ENCODE data around the gene ST6GALNAC5.

Gene ST6GALNAC5

DNA sequence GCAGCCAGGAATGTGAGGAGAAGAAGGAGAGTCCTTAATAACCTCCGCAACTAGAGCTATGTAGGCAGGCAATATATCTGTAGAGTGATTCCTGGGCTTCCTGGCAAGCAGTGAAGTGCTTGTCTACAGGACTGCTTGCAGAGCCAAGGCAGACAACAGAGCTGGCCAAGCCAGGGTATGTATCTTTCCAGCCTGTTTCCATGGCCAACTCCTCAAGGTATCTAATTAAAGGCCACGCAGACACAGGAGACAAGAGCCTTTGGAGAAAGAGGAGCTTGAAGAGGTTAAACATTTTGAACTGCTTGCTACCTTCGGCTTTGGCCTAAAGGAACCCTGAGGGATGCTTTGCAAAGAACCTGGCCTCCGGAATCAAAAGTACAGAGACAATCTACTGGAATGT is 214.6 kb downstream of the ST6GALNAC5 start:
- TF ChIP-seq GATA1 (IDR thresholded peaks at IDR 0.05; ENCODE audit: low read depth, low read length) = no peak
- TF ChIP-seq POLR2A (IDR thresholded peaks at IDR 0.05; ENCODE audit: low read length) = no peak
- no peak for DNase-seq

DNA sequence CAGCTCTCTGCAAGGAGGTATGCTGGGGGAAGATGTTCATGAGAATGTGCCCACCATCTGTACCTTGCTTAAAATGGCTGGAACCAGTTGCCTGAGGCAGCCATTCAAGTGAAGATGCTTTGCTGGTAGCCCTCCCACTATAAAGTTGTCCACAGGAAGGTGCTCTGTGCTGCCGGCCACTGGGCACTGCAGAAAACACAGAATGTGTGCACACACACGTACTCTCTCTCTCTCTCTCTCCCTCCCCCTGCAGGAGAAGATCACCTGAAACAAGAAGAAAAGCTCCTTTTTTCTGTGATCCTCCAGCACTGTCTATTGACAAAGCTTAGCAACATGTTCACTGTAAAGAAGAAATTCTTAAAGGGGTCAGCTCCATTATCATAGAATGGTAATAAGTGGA is 217.2 kb downstream of the ST6GALNAC5 start:
- DNase-seq = no peak
- TF ChIP-seq POLR2A (IDR thresholded peaks at IDR 0.05; ENCODE audit: low read length) (no peak), GATA1 (IDR thresholded peaks at IDR 0.05; ENCODE audit: low read depth, low read length) (no peak)

DNA sequence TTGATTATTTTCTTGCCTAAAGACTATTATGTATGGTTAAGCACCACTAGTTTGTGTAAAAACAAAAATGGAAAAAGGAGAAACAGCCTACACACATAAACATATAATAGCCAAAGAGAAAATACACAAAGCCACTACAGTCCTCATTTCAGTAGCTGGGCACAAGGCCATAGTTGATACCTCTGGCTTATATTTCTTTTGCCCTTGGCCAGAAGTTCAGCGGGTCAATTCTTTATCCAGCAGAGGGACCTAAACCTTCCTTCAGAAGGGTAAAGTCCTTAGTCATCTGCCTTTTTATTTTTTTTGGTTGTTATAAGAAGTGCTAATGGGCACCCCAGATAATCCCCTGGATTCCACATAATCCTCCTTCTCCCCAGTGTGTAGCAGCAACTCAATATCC is 217.8 kb downstream of the ST6GALNAC5 start:
- TF ChIP-seq POLR2A (IDR thresholded peaks at IDR 0.05; ENCODE audit: low read length) = no peak
- TF ChIP-seq GATA1 (IDR thresholded peaks at IDR 0.05; ENCODE audit: low read depth, low read length) = no peak
- DNase-seq = no peak

DNA sequence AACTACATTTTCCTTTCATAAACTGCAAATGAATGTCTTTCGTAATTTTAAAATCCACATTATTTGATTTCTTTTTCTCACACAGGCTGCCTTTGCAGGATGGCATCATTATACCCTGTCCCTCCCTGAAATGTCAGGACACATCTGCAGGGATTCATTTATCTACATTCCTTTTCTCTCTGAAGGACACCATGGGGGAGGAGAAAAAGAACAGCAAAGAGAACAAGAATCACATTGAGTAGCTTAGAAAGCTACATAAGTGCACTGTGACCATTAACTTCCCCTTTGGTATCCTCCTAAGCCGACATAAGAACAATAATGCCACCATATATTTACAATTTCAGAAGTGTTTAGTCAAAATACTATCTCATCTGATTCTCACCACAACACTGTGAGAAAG is 222.5 kb downstream of the ST6GALNAC5 start:
- no peak for TF ChIP-seq GATA1 (IDR thresholded peaks at IDR 0.05; ENCODE audit: low read depth, low read length)
- no peak for TF ChIP-seq POLR2A (IDR thresholded peaks at IDR 0.05; ENCODE audit: low read length)
- DNase-seq = no peak

DNA sequence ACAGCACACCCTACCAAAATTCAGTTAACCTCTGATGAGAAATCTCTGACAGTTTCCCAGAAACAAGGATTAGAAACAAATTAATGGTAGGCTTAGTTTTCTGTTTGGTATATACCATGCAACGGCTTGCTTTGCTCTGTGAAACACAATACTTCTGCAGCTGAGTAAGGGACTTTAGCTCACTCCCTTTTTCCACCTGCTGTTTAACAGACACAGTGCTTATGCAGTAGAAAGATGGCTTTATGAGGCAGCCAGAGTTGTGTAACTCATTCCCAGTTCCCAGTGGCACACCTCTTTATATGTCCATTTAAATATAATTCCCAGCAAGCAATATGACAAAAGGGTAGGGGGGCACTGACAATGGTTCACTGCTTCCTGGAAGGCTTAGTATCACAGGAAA is 228.0 kb downstream of the ST6GALNAC5 start:
- DNase-seq = no peak
- no peak for TF ChIP-seq POLR2A (IDR thresholded peaks at IDR 0.05; ENCODE audit: low read length)

DNA sequence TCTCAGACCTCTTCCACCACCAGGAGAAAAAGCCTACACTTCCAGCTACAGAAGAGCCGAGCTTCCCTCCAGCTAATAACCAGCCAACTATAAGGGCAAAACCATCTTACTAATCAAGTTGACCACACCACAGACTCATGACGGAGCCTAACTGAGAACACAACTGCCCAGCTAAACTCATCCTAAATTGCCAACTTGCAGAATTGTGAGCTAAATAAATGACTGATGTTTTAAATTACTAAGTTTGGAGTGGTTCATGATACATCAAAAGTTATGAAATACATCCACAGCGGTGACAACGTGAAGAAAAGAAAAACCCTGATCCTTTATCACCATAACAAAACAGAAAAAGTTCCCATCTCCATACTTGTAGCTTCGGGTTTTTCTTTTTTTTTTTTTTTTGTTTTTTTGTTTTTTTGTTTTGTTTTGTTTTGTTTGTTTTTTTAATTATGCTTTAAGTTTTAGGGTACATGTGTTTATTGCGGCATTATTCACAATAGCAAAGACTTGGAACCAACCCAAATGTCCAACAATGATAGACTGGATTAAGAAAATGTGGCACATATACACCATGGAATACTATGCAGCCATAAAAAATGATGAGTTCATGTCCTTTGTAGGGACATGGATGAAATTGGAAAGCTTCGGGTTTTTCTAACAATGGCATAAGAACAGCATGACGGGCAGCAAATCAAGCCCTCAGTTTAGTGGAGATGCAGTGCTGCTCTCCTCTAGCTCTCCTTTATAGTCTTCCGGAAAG is 229.4 kb downstream of the ST6GALNAC5 start:
- TF ChIP-seq POLR2A (IDR thresholded peaks at IDR 0.05; ENCODE audit: low read length) (no peak), GATA1 (IDR thresholded peaks at IDR 0.05; ENCODE audit: low read depth, low read length) (no peak)
- no peak for DNase-seq

DNA sequence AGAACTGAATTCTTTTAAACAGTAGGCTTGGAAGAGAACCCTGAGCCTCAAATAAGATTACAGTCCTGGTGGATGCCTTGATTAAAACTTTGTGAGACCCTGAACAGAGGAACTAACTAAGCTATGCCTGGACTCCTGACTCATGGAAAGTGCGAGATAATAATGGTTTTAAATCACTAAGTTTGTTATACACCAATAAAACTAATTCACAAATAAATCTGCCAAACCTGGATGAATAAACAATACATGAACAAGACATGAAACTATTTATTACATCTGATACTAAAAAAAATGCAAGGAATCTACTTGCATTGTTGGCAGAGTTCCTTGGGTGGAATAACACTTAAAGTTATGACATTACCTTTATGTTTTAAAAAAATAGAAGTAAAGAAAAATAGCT is 233.6 kb downstream of the ST6GALNAC5 start:
- no peak for DNase-seq
- no peak for TF ChIP-seq GATA1 (IDR thresholded peaks at IDR 0.05; ENCODE audit: low read depth, low read length)

DNA sequence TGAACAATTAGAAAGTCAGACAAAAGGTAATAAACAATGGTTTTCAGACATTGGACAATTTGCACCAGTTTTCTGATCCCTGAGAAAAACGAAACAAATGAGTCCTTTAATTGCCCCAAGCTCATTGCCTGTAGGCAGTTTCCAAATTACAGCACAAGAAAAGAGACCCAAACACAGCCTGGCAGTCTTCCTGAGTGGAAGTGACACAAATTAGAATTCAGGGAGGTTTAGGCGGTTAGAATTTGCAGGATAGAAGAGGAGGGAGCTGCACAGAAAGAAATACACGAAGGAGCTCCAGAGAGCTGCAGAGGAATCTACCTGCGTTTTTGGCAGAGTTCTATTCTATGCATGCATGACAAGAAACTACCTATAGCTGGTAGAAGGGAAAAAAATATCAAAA is 236.2 kb downstream of the ST6GALNAC5 start:
- no peak for DNase-seq

DNA sequence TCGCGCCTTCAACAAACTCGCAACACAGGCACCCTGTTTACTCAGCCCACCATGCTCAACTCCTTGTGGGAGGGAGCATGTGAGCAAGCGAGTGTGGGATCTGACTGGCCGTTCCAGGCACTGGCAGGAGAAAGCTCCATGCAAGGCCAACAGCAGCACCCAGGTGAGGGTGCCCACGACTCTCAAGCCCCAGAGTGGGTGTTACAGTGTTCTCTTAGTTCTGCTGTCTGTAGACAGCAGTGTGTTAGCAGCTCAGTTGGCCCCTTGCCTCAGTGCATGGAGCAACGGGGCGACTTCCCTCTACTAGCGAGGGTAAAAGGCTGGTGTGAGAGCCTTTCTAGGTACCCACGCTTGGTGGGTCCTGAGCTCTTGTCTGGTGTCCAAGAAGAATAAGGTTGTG is 237.4 kb downstream of the ST6GALNAC5 start:
- no peak for DNase-seq
- TF ChIP-seq GATA1 (IDR thresholded peaks at IDR 0.05; ENCODE audit: low read depth, low read length) (no peak), POLR2A (IDR thresholded peaks at IDR 0.05; ENCODE audit: low read length) (no peak)

More for the DNA sequence above, 236.2 kb downstream of the ST6GALNAC5 start:
- TF ChIP-seq GATA1 (IDR thresholded peaks at IDR 0.05; ENCODE audit: low read depth, low read length) (no peak), POLR2A (IDR thresholded peaks at IDR 0.05; ENCODE audit: low read length) (no peak)
